Activated effector memory CD4-positive, alpha-beta T cell treated with anti-CD3 and anti-CD28 coated beads, Interleukin-2, amount 50 U/mL, for 16 hours (primary cell): ENCODE measurements around the gene LDLRAD3.

Source experiments
- DNase-seq: peaks from one replicate; pipeline ENCODE4 v3.0.0-alpha.2; 2020

Gene LDLRAD3

DNA sequence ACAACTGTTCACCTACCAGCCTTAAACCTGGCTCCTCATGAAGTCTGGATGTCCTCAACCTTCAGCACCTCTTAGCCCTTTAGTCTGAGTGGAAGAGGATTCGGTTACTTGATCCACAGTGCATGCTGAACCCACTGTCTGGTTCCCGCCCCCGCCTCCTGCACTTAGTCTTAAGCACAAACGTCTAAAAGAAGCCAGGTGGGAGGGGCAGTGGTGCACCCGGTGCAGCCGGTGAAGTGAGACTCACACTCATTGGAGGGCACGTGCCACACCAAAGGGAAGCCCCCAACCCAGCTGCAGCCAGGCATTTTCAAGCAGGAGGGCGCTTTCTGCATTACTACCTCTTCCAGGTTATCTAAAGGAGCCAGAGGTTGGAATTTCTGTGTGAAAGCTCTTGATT is 198.6 kb downstream of the LDLRAD3 start:
- no peak for DNase-seq

DNA sequence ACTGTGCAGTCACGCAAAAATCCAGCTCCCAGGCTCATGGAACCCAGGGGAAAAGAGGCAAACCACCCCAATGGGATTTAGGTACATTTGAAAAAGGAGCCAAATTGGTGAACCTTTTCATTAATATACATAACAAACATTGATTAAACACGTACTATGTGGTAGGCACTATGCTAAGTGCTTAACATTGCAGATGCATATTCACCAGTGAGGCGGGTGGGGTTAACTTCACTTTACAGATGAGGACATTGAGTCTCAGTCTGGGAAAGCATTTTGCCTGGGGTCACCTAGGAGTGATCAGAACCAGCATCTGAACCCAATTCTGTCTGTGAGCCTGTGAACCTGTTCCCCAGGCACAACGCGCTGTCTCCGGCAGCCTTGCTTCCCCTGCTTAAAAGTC is 199.0 kb downstream of the LDLRAD3 start:
- no peak for DNase-seq

DNA sequence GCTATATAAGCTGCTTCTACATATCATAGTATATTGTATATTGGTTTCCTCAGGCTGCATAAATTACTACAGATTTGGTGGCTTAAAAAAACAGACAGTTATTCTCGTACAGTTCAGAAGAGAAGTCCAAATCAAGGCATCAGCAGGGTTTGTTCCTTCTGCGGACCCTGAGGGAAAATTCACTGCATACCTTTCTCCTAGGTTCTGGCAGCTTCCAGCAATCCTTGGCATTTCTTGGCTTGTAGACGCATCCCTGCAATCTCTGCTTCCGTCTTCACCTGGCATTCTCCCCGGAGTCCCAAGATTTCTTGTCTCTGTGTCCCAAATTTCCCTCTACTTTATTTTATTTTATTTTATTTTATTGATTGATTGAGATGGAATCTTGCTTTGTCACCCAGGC is 202.6 kb downstream of the LDLRAD3 start:
- no peak for DNase-seq

DNA sequence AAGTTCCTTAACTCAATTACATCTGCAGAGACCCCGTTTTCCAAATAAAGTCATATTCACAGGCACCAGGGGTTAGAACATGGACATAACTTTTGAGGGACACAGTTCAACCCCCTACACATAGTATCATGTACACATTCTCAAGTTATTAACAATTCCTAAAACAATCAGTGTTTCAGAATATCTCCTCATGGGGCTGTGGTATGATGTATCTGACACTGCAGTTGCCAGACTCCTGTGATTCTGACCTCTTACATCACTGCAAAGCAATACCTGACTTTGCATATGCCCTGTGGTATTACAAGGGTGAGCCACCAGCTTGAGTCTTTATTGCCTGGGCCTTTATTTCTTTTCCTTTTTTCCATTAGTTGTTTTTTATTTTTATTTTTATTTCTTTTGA is 203.6 kb downstream of the LDLRAD3 start:
- no peak for DNase-seq

GRCh38 chr11:36148701-36149100 is 204.8 kb downstream of the LDLRAD3 start:
- DNase-seq: no peak

GRCh38 chr11:36149538-36150242 is 205.8 kb downstream of the LDLRAD3 start:
- peak; percentile 63 for DNase-seq

DNA sequence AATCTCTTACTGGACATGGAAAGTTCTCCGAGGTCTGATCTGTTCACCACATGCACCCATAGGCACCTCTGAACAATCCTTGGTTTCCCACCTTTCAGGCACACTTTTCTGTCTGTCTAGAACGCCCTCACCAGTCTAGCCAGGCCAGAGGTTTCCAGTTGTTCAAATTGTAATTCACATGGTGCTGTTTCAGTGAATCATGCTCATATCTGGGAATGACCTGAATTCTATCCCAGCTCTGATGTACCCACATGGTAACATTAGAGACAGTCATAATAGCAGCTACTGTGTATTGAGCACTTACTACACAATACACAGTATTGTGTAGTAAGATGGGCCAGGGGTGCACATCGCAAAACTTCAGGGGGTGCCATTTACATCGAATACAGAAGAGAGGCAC is 207.1 kb downstream of the LDLRAD3 start:
- no peak for DNase-seq

- no peak for DNase-seq
Observed at GRCh38 chr11:36151933-36152580, 208.2 kb downstream of the LDLRAD3 start.

DNA sequence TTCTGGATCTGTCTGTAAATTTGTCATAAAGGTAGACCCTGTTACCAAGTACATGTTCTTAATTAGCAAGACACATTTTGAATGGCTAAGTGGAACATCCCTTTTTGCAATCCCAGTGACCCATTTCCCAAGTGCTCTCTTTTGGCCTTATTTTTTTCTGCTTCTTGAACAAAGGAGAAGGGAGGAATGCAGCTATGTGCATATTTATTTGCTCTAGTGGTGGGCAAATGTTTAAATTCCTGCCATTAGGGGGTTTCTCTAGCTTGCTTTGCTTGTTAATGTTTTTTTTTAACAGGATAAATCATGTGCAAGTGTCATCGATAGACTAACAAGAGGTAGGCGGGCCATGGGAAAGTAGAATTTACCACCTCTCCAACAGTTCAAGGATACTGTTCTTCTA is 209.7 kb downstream of the LDLRAD3 start:
- DNase-seq: no peak

- DNase-seq: no peak
Observed at GRCh38 chr11:36155124-36155561, 211.3 kb downstream of the LDLRAD3 start.

GRCh38 chr11:36155770-36156160 is 211.9 kb downstream of the LDLRAD3 start:
- DNase-seq: no peak

DNA sequence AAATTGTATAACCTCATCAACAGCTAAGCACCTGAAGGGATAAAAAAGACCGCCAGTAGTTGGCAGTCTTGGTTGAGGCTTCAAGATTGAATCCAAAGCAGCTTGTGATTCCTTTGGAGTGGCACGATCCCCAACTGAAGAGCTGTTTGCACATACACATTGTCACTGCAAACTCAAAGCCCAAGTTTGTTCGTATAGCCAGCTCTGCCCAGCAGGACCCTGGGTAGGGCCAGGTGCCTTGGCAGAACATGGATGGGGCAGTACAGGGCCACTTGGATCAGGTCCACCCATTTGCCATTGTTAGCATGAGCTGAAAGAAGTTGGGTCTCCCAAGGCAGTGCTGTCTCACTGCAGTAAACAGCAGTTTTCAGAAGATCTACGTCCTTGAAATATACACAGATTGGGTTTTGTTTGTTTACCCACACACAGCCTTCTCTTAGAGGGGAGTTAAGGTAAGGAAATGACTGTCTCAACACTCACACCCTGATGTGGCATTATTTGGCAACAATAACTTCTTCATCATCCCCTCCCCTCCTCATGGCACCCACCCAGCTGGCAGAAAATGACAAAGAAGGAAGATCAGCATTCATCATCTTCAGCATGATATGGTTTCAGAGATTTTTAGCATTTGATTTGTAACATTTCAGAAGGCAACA is 212.4 kb downstream of the LDLRAD3 start:
- no peak for DNase-seq

- no peak for DNase-seq
Observed at GRCh38 chr11:36156817-36157519, 213.1 kb downstream of the LDLRAD3 start.

GRCh38 chr11:36160091-36160490 is 216.2 kb downstream of the LDLRAD3 start:
- DNase-seq: no peak

- no peak for DNase-seq
Observed at GRCh38 chr11:36161572-36161971, 217.7 kb downstream of the LDLRAD3 start.

DNA sequence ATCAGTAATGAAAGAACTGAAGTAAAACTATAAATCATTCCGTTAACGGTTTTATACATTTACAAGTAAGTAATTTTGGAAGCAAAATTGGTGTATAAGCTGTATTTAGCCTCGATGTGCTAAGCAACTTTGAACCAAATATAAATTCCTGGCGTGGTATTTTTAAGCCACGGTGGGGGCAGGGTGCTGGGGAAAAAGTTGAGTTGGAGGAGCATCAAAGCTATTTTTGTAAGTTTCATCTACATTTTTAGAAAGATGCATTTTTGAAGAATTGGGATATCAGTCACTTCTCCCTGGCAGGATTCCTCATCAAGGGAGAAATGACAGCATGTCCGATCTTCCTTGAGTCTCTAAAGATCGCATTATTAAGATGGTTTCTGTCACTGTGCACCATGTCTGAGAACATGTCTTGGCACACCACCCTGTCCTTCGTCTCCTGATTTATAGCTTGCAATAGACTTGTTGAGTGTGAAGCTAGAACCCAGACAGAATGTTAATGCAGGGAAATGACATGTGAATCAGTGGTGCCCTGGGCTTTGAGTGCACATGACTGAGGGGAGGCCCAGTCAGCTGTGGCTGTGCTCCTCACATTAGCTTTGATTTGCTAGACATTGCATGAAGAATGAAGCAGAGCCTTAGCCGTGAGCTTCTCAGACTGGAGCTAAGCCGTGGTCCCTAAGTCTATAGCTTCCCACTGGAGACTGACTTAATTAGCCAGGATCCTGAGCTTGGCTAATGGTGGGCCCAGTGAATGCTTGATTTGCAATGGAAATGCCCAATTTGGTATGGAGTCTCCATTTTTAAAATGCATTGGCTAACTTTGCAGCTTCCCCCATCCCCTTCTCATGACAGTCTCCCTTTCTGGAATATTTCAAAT is 218.4 kb downstream of the LDLRAD3 start:
- DNase-seq: no peak

- no peak for DNase-seq
Observed at GRCh38 chr11:36162883-36163434, 219.1 kb downstream of the LDLRAD3 start.

DNA sequence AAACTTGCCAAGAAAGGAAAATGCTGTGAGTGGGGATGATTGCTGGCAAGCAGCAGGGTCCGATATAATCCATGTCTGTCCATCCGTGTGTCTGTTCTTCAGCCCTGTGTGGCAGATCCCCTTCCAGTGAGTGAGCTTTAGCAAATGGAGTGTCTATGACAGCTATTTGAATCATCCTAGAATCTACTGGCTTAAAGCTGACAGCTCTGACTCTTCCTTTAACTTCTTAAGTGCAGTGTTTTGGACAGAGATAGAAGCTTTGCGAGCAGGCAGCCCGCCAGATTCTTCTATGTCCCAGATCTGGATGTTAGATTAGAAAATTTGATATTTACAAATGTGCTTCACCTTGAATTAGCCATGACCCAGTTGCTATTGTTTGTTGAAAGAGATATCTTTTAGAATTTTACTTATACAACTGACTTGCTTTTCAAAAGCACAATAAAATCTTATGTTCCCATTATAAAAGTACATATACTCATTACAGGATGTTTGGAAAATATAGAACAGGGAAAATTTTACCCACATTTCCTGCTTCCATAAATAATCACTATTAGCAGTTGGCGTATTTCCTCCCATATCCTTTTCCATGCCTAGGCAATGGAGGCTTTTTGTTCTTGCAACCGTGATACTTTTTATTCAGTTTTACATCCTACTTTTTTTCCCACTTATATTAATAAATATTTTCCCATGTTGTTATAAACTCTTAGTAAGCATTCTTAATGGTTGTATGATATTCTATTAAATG is 220.8 kb downstream of the LDLRAD3 start:
- DNase-seq: no peak

- no peak for DNase-seq
Observed at GRCh38 chr11:36165621-36166397, 221.9 kb downstream of the LDLRAD3 start.

DNA sequence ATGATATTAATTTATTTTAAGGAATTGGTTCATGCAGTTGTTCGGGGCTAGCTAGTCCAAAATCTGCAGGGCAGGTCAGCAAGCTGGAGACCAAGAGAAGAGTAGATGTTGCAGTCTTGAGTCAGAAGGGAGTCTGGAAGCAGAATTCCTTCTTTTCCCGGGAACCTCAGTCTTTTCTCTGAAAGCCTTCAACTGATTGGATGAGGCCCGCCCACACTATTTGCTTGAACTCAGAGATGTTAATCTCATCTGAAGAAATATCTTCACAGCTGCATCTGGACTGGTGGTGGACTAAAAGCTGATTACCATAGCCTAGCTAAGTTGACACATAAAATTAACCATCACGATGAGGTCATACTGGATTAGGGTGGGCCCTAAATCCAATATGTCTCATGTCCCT is 223.2 kb downstream of the LDLRAD3 start:
- no peak for DNase-seq

GRCh38 chr11:36167729-36168128 is 223.9 kb downstream of the LDLRAD3 start:
- DNase-seq: no peak
